BE2C (cell line): Measurements from ENCODE around the gene MYO9B.
"Not testable (repeated sequence)": the region's sequence is repeated elsewhere in the genome, so short reads cannot be mapped to it uniquely, and the experiment has no call there.

ENCODE experiments used
- DNase-seq: peaks from one replicate; pipeline ENCODE4 v3.0.0-alpha.2; 2020
- H3K27me3 ChIP-seq: fragments of 250-450 bp; sonication (Bioruptor Pico); 2 replicates; pipeline ENCODE4 v1.5.1; 2020; ENCODE audit warnings: mild to moderate bottlenecking
- H3K36me3 ChIP-seq: fragments of 250-450 bp; sonication (Bioruptor Pico); 2 replicates; pipeline ENCODE4 v1.5.1; 2020; ENCODE audit warnings: mild to moderate bottlenecking
- H3K4me1 ChIP-seq: fragments of 250-450 bp; sonication (Bioruptor Pico); 2 replicates; pipeline ENCODE4 v1.5.1; 2020
- H3K4me3 ChIP-seq: 2 replicates; pipeline ENCODE4 v1.5.1; 2011; ENCODE audit warnings: low read depth, low read length
- H3K9me3 ChIP-seq: fragments of 250-450 bp; sonication (Bioruptor Pico); 2 replicates; pipeline ENCODE4 v1.5.1; 2020
- CTCF ChIP-seq: IDR thresholded peaks from 2 replicates; pipeline ENCODE4 v1.5.1; 2012; ENCODE audit warnings: mild to moderate bottlenecking, low read depth, low read length

The MYO9B gene

GRCh38 chr19:17158584-17158983, 83.0 kb downstream of the MYO9B start:
- peaks cover 17% of the 10 kb centered on the region for H3K36me3 ChIP-seq
- H3K9me3 ChIP-seq = no peaks in the 10 kb centered on the region
- no peak overlapping the region for H3K4me3 ChIP-seq
- no peaks in the 10 kb centered on the region for H3K27me3 ChIP-seq
- DNase-seq = no peak
- no peak for TF ChIP-seq CTCF
- no peaks in the 10 kb centered on the region for H3K4me1 ChIP-seq

DNA sequence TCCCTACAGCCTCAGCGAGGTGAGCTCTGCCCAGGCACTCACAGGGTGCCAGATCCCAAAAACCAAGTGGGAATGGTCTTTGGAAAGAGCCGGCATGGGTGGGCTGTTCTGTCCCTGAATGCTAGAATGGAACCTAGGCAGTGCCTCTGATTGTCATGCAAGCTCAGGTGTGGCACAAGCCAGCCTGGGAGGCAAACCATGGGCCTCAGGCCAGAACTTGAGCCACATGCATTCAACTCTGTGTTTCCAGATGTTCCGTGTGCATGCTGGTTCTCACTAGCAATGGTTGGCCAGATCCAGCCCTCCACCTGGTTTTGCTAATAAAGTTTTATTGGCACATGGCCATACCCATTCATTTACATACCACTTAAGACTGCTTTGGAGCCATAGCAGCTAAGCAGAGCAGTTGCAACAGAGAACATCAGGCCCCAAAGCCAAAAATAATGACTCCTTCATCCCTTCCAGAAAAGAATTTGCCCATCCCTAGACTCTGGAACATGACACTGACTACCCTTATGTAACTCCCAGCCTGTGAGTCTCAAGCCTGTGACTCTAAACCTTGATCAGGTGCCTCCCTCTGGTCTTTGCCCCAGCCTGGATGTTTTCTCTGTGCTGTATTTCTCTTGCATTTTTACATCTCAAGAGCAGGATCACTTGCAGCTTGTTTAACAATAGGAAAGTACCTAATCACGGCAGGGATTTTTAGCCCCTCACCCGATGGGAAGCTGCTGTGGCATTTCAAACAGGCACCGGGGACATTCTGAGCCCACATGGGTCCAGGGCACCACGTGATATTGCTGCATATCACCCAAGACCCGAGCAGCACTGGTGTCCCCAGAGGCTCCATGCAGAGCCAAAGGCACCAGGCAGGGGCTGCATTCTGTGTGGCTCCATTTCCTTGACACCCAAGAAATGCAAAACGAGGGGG, 84.2 kb downstream of the MYO9B start:
- no peaks in the 10 kb centered on the region for H3K4me1 ChIP-seq
- H3K9me3 ChIP-seq = no peaks in the 10 kb centered on the region
- H3K4me3 ChIP-seq = no peak overlapping the region
- no peak for DNase-seq
- no peak for TF ChIP-seq CTCF
- H3K36me3 ChIP-seq = peaks cover 22% of the 10 kb centered on the region
- H3K27me3 ChIP-seq = no peaks in the 10 kb centered on the region

DNA sequence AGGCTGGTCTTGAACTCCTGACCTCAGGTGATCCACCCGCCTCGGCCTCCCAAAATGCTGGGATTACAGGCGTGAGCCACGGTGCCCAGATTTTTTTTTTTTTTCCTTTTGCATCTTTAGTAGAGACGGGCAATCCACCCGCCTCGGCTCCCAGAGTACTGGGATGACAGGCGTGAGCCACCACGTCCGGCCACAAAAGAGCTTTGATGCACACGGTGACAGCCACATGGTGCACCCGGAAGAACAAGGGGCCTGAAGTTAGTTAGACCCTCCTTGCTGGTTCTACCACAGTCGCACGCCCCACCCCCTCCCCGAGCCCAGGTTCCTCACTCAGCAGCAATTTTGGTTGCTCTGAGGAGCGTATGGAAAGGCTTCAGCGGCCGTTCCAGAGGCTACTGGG, 85.3 kb downstream of the MYO9B start:
- no peaks in the 10 kb centered on the region for H3K27me3 ChIP-seq
- no peak overlapping the region for H3K4me3 ChIP-seq
- peaks cover 20% of the 10 kb centered on the region for H3K36me3 ChIP-seq
- DNase-seq = no peak
- no peaks in the 10 kb centered on the region for H3K4me1 ChIP-seq
- no peaks in the 10 kb centered on the region for H3K9me3 ChIP-seq
- no peak for TF ChIP-seq CTCF

GRCh38 chr19:17162131-17162530, 86.6 kb downstream of the MYO9B start:
- not testable (repeated sequence) for H3K4me1 ChIP-seq, H3K4me3 ChIP-seq, H3K9me3 ChIP-seq, H3K27me3 ChIP-seq, DNase-seq
- H3K36me3 ChIP-seq = peaks cover 20% of the 10 kb centered on the region

DNA sequence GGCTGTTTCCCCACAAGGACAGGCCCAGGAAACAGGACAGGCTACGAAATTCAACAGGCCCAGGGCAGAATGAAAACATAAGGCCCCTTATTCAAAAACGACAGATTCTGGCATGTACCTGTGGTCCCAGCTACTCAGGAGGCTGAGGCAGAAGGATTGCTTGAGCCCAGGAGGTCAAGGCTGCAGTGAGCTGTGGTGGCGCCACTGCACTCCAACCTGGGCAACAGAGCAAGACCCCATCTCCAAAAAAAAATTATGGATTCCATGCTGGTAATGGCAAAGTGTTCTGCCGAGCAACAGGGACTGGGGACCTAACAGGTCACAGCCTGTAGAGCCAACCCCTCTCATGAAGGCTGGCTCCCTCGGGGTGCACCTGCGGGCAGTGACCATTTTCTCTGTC, 87.0 kb downstream of the MYO9B start:
- DNase-seq = no peak
- Histone ChIP-seq H3K4me3 (no peak overlapping the region), H3K9me3 (no peaks in the 10 kb centered on the region), H3K27me3 (no peaks in the 10 kb centered on the region), H3K36me3 (peaks cover 20% of the 10 kb centered on the region), H3K4me1 (no peaks in the 10 kb centered on the region)
- no peak for TF ChIP-seq CTCF

GRCh38 chr19:17163652-17164051, 88.1 kb downstream of the MYO9B start:
- Histone ChIP-seq H3K4me1 (no peaks in the 10 kb centered on the region), H3K27me3 (no peaks in the 10 kb centered on the region), H3K36me3 (peaks cover 27% of the 10 kb centered on the region), H3K4me3 (no peak overlapping the region), H3K9me3 (no peaks in the 10 kb centered on the region)
- TF ChIP-seq CTCF = no peak
- no peak for DNase-seq
